AG04449 (cell line): ENCODE measurements around the gene AGPAT4.

Source experiments
- CTCF ChIA-PET: fragments of 350-600 bp; formaldehyde crosslinking; extraction: SDS; loops from one replicate; lab custom pipeline; 2021; ENCODE audit warnings: antibody characterized with exemption; lab: Yijun Ruan, JAX
- POLR2A ChIA-PET: fragments of 400-600, 350-600 bp; formaldehyde crosslinking; extraction: SDS; loops from one replicate; lab custom pipeline; 2020; ENCODE audit warnings: antibody characterized with exemption, inconsistent platforms; lab: Yijun Ruan, JAX
- DNase-seq: peaks from one replicate; pipeline ENCODE4 v3.0.0-alpha.2; 2010; ENCODE audit warnings: low read depth, low spot score
- H3K4me3 ChIP-seq: 2 replicates; pipeline ENCODE4 v1.5.1; 2011; ENCODE audit warnings: low read depth, mild to moderate bottlenecking, control low read depth, low read length
- CTCF ChIP-seq: IDR thresholded peaks from one replicate; pipeline ENCODE4 v1.5.1; 2011; ENCODE audit warnings: mild to moderate bottlenecking, moderate library complexity, low read length, control low read depth, inconsistent platforms; ENCODE audit not compliant: insufficient read depth; ENCODE audit errors: missing control alignments

Gene AGPAT4

GRCh38 chr6:161150136-161150535 lies 123.7 kb downstream of the AGPAT4 start:
- CTCF ChIA-PET = interaction anchor here (1.0 to 13.1 kb wide), 6 partner anchors 8 to 229 kb away, joined by 3 to 156 read pairs (median 5); no protein-coding TSS in a partner anchor

GRCh38 chr6:161143663-161144430 lies 130.0 kb downstream of the AGPAT4 start:
- ChIA-PET CTCF (interaction anchor here (0.8 to 2.6 kb wide), 3 partner anchors 9 to 229 kb away, joined by 3 to 10 read pairs (median 4); no protein-coding TSS in a partner anchor), POLR2A (no interaction called here)
- DNase-seq = no peak
- no peak overlapping the region for H3K4me3 ChIP-seq
- TF ChIP-seq CTCF = no peak

More at GRCh38 chr6:161150136-161150535, 123.7 kb downstream of the AGPAT4 start:
- no peak for DNase-seq
- TF ChIP-seq CTCF = no peak
- H3K4me3 ChIP-seq = no peak overlapping the region
- POLR2A ChIA-PET = no interaction called here

- ChIA-PET CTCF (interaction anchor here (1.4 kb wide), 1 partner anchor 10 kb away, joined by 4 read pairs; no protein-coding TSS in a partner anchor), POLR2A (no interaction called here)
- DNase-seq = no peak
- TF ChIP-seq CTCF = no peak
- H3K4me3 ChIP-seq = no peak overlapping the region
These were observed 130.9 kb downstream of the AGPAT4 start for GRCh38 chr6:161142957-161143296.

GRCh38 chr6:161141173-161141572 lies 132.7 kb downstream of the AGPAT4 start:
- POLR2A ChIA-PET = no interaction called here
- no peak for TF ChIP-seq CTCF
- CTCF ChIA-PET = interaction anchor here (0.9 to 1.5 kb wide), 4 partner anchors 9 to 230 kb away, joined by 3 to 6 read pairs (median 4); no protein-coding TSS in a partner anchor
- DNase-seq = no peak
- H3K4me3 ChIP-seq = no peak overlapping the region

GRCh38 chr6:161140554-161140875 lies 133.3 kb downstream of the AGPAT4 start:
- H3K4me3 ChIP-seq = no peak overlapping the region
- no peak for DNase-seq
- ChIA-PET POLR2A (no interaction called here), CTCF (interaction anchor here (0.7 to 1.5 kb wide), 6 partner anchors 10 to 231 kb away, joined by 3 to 6 read pairs (median 3); no protein-coding TSS in a partner anchor)
- TF ChIP-seq CTCF = no peak

GRCh38 chr6:161139766-161140553 lies 133.9 kb downstream of the AGPAT4 start:
- no peak for TF ChIP-seq CTCF
- no peak for DNase-seq
- H3K4me3 ChIP-seq = no peak overlapping the region
- ChIA-PET CTCF (interaction anchor here (0.7 to 1.5 kb wide), 5 partner anchors 9 to 18 kb away, joined by 3 to 6 read pairs (median 3); no protein-coding TSS in a partner anchor), POLR2A (no interaction called here)
